ENCODE measurements around the gene ADAMTS17. TPM values are rescaled to one million over a fixed set of nuclear protein-coding genes. Genes with fewer than 3 reads are reported as not detected.
A peak's percentile ranks its signal among the peaks of the same experiment; 100 is the strongest.

Gene ADAMTS17
- total RNA-seq, 2 experiments from 2014 or later, result 5.6 to 7.3 TPM

DNA sequence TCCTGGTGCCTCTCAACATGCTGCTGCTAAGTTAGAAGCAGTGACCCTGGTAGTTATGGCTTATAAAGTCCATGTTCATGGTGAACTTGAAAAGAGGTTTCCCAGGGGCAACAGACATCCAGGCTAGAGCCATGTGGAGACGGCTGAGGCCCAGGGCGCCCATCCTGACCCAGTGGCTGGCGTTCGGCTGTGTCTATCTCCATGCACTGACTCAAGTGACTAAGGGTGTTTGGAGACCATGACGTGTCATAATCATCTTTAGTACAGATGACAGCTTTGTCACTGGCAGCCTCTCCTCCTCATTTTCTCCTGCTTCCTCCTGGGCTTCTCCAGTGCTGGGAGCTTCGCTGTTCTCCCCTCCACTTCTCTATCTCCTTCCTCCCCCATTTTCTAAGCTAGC lies 321.2 kb downstream of the ADAMTS17 start:
- DNase-seq (no peak), ATAC-seq (ENCODE audit: low read depth) (no peak)
- POLR2A ChIA-PET, result no interaction called here
- Mint-ChIP-seq H3K27me3 (peaks cover 2% of the 10 kb centered on the region), H3K9me3 (peaks cover 5% of the 10 kb centered on the region), H3K4me1 (no peaks in the 10 kb centered on the region), H3K4me3 (no peak overlapping the region), H3K36me3 (no peaks in the 10 kb centered on the region), H3K27ac (no peak overlapping the region)

DNA sequence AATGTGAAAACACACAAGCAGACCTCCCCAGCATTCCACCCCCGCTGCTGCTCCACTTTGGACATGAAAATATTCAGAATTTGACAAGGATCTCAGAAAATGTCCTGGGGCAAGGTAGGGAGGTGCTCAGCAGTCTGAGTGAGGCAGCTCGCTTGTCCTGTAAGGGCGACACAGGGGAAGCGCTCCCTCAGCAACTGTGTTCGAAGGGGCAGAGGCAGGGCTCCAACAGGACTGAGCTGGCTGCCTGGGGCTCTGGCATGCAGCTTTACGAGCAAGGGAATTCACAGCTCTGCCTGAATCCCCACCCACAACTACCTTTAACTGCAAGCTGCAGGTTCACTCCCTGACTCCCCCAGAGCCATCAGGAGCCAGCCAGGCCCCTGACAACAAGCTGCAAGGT lies 321.6 kb downstream of the ADAMTS17 start:
- POLR2A ChIA-PET, result no interaction called here
- no peaks in the 10 kb centered on the region for H3K36me3 Mint-ChIP-seq
- no peak for DNase-seq
- H3K27me3 Mint-ChIP-seq, result peaks cover 2% of the 10 kb centered on the region
- H3K27ac Mint-ChIP-seq, result no peak overlapping the region
- H3K4me1 Mint-ChIP-seq, result no peaks in the 10 kb centered on the region
- H3K9me3 Mint-ChIP-seq, result peaks cover 5% of the 10 kb centered on the region
- ATAC-seq (ENCODE audit: low read depth), result no peak
- H3K4me3 Mint-ChIP-seq, result no peak overlapping the region

DNA sequence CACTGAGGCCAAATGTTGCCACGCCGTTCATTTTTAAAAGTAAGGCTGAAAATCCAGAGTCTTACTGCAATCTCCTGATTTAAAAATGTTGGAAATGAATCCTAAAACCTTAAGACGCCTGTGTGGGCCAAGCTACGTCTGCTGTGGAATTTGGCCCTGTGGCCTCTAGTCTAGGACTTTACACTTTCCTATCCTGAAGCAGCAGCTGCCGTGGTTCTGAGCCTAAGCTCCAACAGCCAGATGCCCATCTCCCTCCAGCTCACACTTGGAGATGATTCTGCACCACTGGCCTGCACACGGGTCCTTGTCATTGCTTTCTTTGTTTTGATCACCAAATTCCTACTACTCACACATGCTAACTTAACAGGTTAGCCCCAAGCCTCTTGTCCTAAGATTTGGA lies 322.2 kb downstream of the ADAMTS17 start:
- no peaks in the 10 kb centered on the region for H3K36me3 Mint-ChIP-seq
- H3K4me3 Mint-ChIP-seq, result no peak overlapping the region
- peaks cover 5% of the 10 kb centered on the region for H3K9me3 Mint-ChIP-seq
- DNase-seq (no peak), ATAC-seq (ENCODE audit: low read depth) (no peak)
- H3K27me3 Mint-ChIP-seq, result peaks cover 3% of the 10 kb centered on the region
- POLR2A ChIA-PET, result no interaction called here
- no peak overlapping the region for H3K27ac Mint-ChIP-seq
- no peaks in the 10 kb centered on the region for H3K4me1 Mint-ChIP-seq

DNA sequence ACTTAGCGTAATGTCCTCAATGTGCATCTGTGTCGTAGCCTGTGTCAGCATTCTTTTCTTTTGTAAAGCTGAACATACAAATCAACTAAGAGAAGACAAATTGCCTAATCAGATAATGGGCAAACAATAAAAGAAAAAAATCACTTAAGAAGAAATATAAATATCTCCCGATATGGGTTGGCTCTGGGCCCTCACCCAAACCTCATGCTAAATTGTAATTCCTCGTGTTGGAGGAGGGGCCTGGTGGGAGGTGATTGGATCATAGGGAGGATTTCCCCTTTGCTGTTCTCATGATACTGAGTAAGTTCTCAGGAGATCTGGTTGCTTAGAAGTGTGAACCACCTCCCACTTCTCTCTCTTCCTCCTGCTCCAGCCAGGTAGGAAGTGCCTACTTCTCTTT lies 323.6 kb downstream of the ADAMTS17 start:
- H3K27me3 Mint-ChIP-seq, result peaks cover 7% of the 10 kb centered on the region
- DNase-seq (no peak), ATAC-seq (ENCODE audit: low read depth) (no peak)
- H3K4me1 Mint-ChIP-seq, result no peaks in the 10 kb centered on the region
- H3K9me3 Mint-ChIP-seq, result peaks cover 5% of the 10 kb centered on the region
- POLR2A ChIA-PET, result no interaction called here
- H3K36me3 Mint-ChIP-seq, result no peaks in the 10 kb centered on the region
- H3K27ac Mint-ChIP-seq, result no peak overlapping the region
- H3K4me3 Mint-ChIP-seq, result no peak overlapping the region

DNA sequence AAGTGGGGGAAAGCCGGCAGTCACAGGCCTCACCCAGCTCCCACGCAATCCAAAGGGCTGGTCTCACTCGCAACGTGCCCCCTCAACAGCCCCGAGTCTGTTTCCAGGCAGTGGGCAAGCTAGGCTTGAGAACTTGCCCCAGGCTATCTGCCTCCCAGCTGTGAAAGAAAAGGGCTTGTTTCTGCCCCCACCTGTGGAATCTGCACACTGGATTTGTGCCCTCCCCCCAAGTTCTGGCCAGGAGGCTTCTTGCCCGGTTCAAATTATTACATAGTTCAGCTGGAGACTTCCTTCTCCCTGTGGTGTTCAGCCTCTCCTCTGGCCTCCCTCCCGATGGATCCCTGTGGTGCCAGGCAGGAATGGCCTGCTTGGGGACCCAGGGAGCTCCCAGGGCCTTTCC lies 324.6 kb downstream of the ADAMTS17 start:
- no peaks in the 10 kb centered on the region for H3K36me3 Mint-ChIP-seq
- H3K27me3 Mint-ChIP-seq, result peaks cover 7% of the 10 kb centered on the region
- POLR2A ChIA-PET, result no interaction called here
- peaks cover 5% of the 10 kb centered on the region for H3K9me3 Mint-ChIP-seq
- DNase-seq (no peak), ATAC-seq (ENCODE audit: low read depth) (no peak)
- H3K27ac Mint-ChIP-seq, result no peak overlapping the region
- H3K4me3 Mint-ChIP-seq, result no peak overlapping the region
- no peaks in the 10 kb centered on the region for H3K4me1 Mint-ChIP-seq

DNA sequence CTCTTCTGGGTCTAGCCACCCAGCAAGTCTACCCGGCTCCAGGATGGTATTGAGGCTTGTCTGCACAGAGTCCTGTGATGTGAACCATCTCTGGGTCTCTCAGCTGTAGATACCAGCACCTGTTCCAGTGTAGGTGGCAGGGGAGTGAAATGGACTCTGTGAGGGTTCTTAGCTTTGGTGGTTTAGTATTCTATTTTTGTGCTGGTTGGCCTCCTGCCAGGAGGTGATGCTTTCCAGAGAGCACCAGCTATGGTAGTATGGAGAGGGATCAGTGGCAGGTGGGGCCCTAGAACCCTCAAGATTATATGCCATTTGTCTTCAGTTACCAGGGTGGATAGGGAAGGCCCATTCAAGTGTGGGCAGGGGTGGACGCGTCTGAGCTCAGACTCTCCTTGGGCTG lies 325.1 kb downstream of the ADAMTS17 start:
- no peak overlapping the region for H3K27ac Mint-ChIP-seq
- ATAC-seq (ENCODE audit: low read depth) (no peak), DNase-seq (no peak)
- H3K9me3 Mint-ChIP-seq, result peaks cover 5% of the 10 kb centered on the region
- POLR2A ChIA-PET, result no interaction called here
- no peak overlapping the region for H3K4me3 Mint-ChIP-seq
- H3K36me3 Mint-ChIP-seq, result no peaks in the 10 kb centered on the region
- no peaks in the 10 kb centered on the region for H3K4me1 Mint-ChIP-seq
- peaks cover 7% of the 10 kb centered on the region for H3K27me3 Mint-ChIP-seq

DNA sequence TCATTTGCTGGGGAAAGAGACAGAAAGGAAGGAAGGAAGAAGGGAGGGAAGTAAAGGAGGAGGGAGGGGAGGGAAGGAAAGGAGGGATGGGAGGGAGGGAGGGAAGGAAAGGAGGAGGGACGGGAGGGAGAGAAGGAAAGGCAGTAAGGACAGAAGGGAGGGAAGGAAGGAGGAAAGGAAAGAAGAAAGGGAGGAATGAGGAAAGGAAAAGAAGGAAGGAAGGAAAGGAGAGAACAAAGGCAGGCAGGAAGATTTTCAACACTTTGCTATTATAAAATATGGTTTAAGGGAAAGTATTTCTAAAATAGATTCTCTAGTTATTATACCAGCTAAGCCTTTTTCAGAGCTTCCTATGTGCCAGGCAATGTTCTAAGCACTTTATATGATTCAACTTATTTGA lies 330.5 kb downstream of the ADAMTS17 start:
- no peak overlapping the region for H3K27ac Mint-ChIP-seq
- no peaks in the 10 kb centered on the region for H3K36me3 Mint-ChIP-seq
- POLR2A ChIA-PET, result no interaction called here
- no peak for DNase-seq
- H3K4me3 Mint-ChIP-seq, result no peak overlapping the region
- H3K27me3 Mint-ChIP-seq, result peaks cover 7% of the 10 kb centered on the region
- ATAC-seq (ENCODE audit: low read depth), result no peak
- no peaks in the 10 kb centered on the region for H3K9me3 Mint-ChIP-seq
- no peaks in the 10 kb centered on the region for H3K4me1 Mint-ChIP-seq

DNA sequence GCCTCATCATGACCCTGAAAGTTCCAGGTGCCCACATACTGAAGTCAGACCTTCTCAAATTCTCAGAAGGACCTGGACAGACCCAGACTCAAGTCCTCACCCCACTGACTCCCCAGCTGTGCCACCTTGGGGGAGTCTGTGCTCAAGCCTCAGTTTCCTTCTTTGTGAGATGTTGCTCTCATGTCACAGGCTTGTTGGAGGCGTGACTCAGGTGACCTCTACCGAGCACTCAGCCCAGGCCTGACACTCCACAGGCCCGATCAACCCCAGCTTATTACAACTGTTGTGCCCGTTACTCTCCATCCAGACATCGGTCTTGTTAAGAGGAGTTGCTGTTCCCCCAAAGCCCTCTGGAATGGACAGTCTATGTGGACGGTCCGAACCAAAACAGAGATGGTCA lies 332.4 kb downstream of the ADAMTS17 start:
- DNase-seq (no peak), ATAC-seq (ENCODE audit: low read depth) (no peak)
- Mint-ChIP-seq H3K4me3 (no peak overlapping the region), H3K9me3 (no peaks in the 10 kb centered on the region), H3K4me1 (no peaks in the 10 kb centered on the region), H3K27ac (no peak overlapping the region), H3K27me3 (peaks cover 2% of the 10 kb centered on the region), H3K36me3 (no peaks in the 10 kb centered on the region)
- POLR2A ChIA-PET, result no interaction called here

DNA sequence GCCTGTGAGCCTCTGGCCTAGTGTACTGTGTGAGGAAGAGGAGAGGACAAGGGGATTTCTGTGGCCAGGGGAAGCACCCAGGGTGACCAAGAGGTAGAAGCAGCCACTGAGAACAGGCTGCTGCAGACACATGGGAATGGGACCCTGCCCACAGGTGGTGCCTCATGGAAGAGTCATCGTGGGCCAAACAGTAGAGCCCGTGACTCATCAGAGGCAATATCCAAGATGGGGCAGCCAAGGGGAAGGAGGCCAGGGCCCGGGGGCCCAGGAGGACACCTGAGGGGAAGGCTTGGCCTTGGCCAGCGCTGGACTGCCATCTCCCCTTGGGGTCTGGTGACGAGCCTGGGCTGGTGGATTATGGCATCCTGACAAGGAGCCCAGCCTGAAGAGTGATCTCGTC lies 333.5 kb downstream of the ADAMTS17 start:
- no peak overlapping the region for H3K4me3 Mint-ChIP-seq
- no peak for ATAC-seq (ENCODE audit: low read depth)
- no peaks in the 10 kb centered on the region for H3K27me3 Mint-ChIP-seq
- POLR2A ChIA-PET, result no interaction called here
- no peaks in the 10 kb centered on the region for H3K9me3 Mint-ChIP-seq
- no peaks in the 10 kb centered on the region for H3K36me3 Mint-ChIP-seq
- no peak for DNase-seq
- peak overlapping the region; percentile 54 for H3K27ac Mint-ChIP-seq
- H3K4me1 Mint-ChIP-seq, result no peaks in the 10 kb centered on the region

DNA sequence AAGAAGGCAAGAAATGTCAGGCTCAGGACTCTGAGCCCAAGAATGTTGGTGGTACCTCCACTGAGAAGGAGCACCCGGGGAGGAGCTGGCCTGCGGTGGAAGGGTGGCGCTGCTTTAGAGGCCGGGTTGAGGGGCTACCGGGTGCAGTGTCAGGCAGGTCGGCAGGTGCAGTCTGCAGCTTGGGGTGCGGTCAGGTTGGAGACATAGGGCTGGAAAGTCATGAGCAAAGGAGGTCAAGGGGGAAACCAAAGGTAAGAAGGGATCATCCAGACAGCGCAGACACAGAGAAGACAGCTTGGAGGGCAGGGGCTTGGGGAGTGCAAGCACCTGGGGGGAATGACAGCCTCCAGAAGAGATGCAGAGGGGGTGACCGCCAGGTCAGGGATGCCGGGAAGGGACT lies 334.2 kb downstream of the ADAMTS17 start:
- Mint-ChIP-seq H3K27me3 (peaks cover under 1% of the 10 kb centered on the region), H3K36me3 (no peaks in the 10 kb centered on the region), H3K27ac (no peak overlapping the region), H3K4me1 (no peaks in the 10 kb centered on the region), H3K4me3 (no peak overlapping the region), H3K9me3 (no peaks in the 10 kb centered on the region)
- ATAC-seq (ENCODE audit: low read depth), result no peak
- no peak for DNase-seq
- POLR2A ChIA-PET, result no interaction called here

DNA sequence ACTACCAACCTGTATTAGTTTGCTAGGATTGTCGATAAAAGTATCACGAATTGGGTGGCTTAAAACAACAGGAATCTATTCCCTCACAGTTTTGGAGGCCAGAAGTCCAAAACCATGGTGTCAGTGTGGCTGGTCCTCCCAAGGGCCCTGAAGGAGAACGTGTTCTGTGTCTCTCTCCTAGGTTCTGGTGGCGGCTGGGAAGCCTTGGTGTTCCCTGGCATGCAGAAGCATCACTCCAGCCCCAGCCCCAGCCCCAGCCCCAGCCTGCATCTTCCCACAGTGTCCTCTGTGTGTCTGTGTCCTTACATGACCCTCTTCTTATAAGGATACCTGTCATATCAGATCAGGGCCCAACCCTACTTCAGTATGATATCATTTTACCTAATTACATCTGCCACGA lies 336.1 kb downstream of the ADAMTS17 start:
- Mint-ChIP-seq H3K27ac (no peak overlapping the region), H3K27me3 (peaks cover 1% of the 10 kb centered on the region), H3K4me1 (no peaks in the 10 kb centered on the region), H3K4me3 (no peak overlapping the region), H3K36me3 (no peaks in the 10 kb centered on the region), H3K9me3 (no peaks in the 10 kb centered on the region)
- DNase-seq (no peak), ATAC-seq (ENCODE audit: low read depth) (no peak)
- POLR2A ChIA-PET, result no interaction called here

DNA sequence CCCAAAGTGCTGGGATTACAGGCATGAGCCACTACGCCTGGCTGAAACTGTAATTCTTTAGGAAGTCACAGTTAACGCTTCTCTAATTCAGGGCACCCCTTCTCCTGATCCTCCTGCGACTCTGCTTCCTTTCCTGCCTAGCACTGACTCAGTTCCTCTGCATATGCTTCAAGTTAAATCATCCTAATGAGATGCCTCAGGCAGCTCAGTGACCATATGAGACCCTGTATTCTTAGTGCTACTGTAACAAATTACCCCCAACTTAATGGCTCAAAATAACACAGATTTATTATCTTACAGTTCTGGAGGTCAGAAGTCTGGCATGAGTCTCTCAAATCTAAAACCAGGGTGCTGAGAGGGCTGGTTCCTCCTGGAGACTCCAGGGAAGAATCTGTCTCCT lies 336.8 kb downstream of the ADAMTS17 start:
- ATAC-seq (ENCODE audit: low read depth), result no peak

DNA sequence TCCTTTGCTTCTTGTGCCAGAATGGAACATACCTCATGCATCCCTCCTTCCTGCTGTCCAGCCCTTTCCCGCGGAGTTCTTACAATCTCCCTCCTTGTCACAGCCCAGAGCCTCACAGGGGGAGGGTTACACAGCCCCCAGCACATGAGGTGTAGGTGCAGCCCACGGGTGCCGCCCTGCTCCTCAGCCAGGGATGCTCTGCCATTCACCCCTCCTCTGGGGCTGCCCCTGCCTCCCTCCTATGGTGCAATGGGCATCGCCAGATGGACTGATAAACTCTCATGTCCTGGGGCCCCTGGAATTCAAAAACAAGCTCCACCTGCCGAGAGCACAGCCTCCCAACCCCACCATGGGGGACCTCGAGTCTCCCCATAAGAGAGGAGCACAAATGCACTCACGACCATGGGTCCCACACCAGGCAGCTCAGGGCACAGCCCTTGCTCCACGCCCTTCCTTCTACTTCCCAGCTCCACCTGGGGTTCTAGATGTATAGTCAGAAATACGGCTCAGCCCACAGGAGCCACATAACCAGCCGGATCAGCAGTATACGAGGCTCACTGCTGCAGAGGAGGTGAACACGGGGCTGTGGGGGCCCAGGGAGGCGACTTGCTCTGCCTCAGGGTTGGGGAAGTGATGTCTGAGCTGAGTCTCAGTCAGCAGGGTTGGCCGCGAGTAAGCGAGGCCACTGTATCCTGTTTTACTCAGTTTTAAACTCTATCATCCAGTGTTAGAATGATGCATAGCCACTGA lies 338.8 kb downstream of the ADAMTS17 start:
- Mint-ChIP-seq H3K4me1 (no peaks in the 10 kb centered on the region), H3K27me3 (peaks cover 1% of the 10 kb centered on the region), H3K36me3 (no peaks in the 10 kb centered on the region)

More for the DNA sequence above, 336.8 kb downstream of the ADAMTS17 start:
- POLR2A ChIA-PET, result no interaction called here
- no peaks in the 10 kb centered on the region for H3K36me3 Mint-ChIP-seq
- no peaks in the 10 kb centered on the region for H3K4me1 Mint-ChIP-seq
- H3K27me3 Mint-ChIP-seq, result peaks cover 1% of the 10 kb centered on the region
- no peak for DNase-seq
- no peak overlapping the region for H3K27ac Mint-ChIP-seq
- no peak overlapping the region for H3K4me3 Mint-ChIP-seq
- H3K9me3 Mint-ChIP-seq, result no peaks in the 10 kb centered on the region

DNA sequence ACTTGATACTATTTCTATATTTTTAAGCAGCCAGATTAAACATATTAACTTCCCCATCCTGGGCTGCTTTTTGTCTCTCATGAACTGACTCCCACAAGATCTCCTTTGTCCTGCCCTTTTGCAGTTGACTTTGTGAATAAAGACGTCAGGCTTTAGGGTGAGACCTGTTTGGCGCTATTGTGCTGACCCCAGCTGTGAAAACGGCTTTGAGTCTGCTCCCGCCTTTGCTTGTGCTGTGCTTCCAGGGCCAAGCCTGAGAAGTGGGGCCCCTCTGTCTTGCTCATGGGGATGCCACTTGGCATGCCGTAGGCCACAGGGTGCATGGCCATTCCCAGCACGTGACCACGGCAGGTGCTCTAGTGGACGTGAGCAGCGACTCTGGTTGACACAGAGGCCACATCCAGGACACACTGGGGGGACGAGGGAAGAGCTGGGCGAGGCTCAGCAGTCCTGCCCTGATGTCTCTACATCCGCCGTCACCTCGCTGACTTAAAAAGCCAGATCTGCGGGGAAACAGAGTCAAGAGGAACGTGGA lies 339.6 kb downstream of the ADAMTS17 start:
- Mint-ChIP-seq H3K4me1 (no peaks in the 10 kb centered on the region), H3K27me3 (peaks cover 1% of the 10 kb centered on the region), H3K36me3 (no peaks in the 10 kb centered on the region), H3K27ac (no peak overlapping the region), H3K9me3 (no peaks in the 10 kb centered on the region), H3K4me3 (no peak overlapping the region)
- ATAC-seq (ENCODE audit: low read depth) (no peak), DNase-seq (no peak)
- POLR2A ChIA-PET, result no interaction called here

More for the DNA sequence above, 338.8 kb downstream of the ADAMTS17 start:
- Mint-ChIP-seq H3K9me3 (no peaks in the 10 kb centered on the region), H3K4me3 (no peak overlapping the region), H3K27ac (no peak overlapping the region)
- ATAC-seq (ENCODE audit: low read depth) (no peak), DNase-seq (no peak)
- POLR2A ChIA-PET, result no interaction called here
